Sigmoid colon (tissue), 4 donors: ENCODE data around the gene TRPM4.

Experiments used
- POLR2A ChIP-seq, 2 donors: fragments of 450-650 bp; IDR thresholded peaks; one replicate each; pipeline ENCODE4 v1.6.1; 2016; ENCODE audit warnings: antibody characterized with exemption in 2 of 2, mild to moderate bottlenecking in 2 of 2, moderate library complexity in 2 of 2
- POLR2AphosphoS5 ChIP-seq, 4 donors: sonication (generic); formaldehyde crosslinking; IDR thresholded peaks; one replicate each; pipeline ENCODE4 v1.6.1; 2017; ENCODE audit warnings: antibody characterized with exemption in 4 of 4
- TF ChIP-seq, protein P1 (sequence below), 4 experiments: fragments of 450-650 bp in 3 of 4; fragments of 200-600 bp in 1 of 4; IDR thresholded peaks; one replicate each; pipeline ENCODE4 v1.5.1; 2016 to 2019; ENCODE audit warnings: antibody characterized with exemption in 4 of 4, mild to moderate bottlenecking in 3 of 4, moderate library complexity in 2 of 4

DNA sequence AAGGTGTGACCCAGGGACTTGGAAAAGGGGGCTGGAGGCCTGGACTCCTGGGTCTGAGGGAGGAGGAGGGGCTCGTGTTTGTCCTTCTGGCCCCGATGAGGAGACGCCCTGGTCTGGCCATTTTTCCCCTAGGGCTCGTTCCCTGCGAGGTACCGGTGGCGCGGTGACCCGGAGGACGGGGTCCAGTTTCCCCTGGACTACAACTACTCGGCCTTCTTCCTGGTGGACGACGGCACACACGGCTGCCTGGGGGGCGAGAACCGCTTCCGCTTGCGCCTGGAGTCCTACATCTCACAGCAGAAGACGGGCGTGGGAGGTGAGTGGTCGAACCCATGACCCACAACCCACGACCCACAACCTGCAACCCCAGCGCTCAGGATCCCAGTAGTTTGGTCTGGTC lies 10.8 kb downstream of the TRPM4 start:
- no peak for TF ChIP-seq POLR2A (IDR thresholded peaks at IDR 0.05)
- no peak for TF ChIP-seq POLR2AphosphoS5 (IDR thresholded peaks at IDR 0.05)
- TF ChIP-seq, protein P1, sequence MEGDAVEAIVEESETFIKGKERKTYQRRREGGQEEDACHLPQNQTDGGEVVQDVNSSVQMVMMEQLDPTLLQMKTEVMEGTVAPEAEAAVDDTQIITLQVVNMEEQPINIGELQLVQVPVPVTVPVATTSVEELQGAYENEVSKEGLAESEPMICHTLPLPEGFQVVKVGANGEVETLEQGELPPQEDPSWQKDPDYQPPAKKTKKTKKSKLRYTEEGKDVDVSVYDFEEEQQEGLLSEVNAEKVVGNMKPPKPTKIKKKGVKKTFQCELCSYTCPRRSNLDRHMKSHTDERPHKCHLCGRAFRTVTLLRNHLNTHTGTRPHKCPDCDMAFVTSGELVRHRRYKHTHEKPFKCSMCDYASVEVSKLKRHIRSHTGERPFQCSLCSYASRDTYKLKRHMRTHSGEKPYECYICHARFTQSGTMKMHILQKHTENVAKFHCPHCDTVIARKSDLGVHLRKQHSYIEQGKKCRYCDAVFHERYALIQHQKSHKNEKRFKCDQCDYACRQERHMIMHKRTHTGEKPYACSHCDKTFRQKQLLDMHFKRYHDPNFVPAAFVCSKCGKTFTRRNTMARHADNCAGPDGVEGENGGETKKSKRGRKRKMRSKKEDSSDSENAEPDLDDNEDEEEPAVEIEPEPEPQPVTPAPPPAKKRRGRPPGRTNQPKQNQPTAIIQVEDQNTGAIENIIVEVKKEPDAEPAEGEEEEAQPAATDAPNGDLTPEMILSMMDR (IDR thresholded peaks at IDR 0.05), result no peak
